Muscle of leg (tissue), 11 donors: ENCODE measurements around the gene NUF2. TPM values are rescaled to one million over a fixed set of nuclear protein-coding genes. Genes with fewer than 3 reads are reported as not detected.

ENCODE experiments used
- DNase-seq: peaks from one replicate; pipeline ENCODE4 v3.0.0; 2013
- H3K27ac ChIP-seq: one replicate; pipeline ENCODE4 v1.5.1; 2013; ENCODE audit warnings: mild to moderate bottlenecking, low read length, control low read depth
- H3K27me3 ChIP-seq: one replicate; pipeline ENCODE4 v1.6.1; 2013; ENCODE audit warnings: low read length; ENCODE audit not compliant: control insufficient read depth, insufficient read depth
- H3K36me3 ChIP-seq: one replicate; pipeline ENCODE4 v1.6.1; 2013; ENCODE audit warnings: low read length; ENCODE audit not compliant: control insufficient read depth, insufficient read depth
- H3K4me1 ChIP-seq: one replicate; pipeline ENCODE4 v1.6.1; 2013; ENCODE audit warnings: low read length; ENCODE audit not compliant: control insufficient read depth, insufficient read depth
- H3K4me3 ChIP-seq: one replicate; pipeline ENCODE4 v1.5.1; 2013; ENCODE audit warnings: low read length, control low read depth
- H3K9me3 ChIP-seq: replicated peaks from 2 replicates; pipeline ENCODE4 v1.6.1; 2013; ENCODE audit warnings: low read depth, low read length; ENCODE audit not compliant: control insufficient read depth
- WGBS: methylation state at CpG from one replicate; pipeline ENCODE4 v1.1.5; 2013; ENCODE audit warnings: missing lambda C conversion rate; ENCODE audit not compliant: insufficient coverage; 5-methylcytosine and 5-hydroxymethylcytosine counted together
- polyA plus RNA-seq, 8 donors: library from polyadenylated mRNA; unstranded; fragments of 120-200 nt; gene quantifications; one replicate each; pipeline versions ENCODE4 v1.2.1 to v1.2.3, GENCODE V29; 2013; ENCODE audit warnings: inconsistent platforms in 1 of 8, low replicate concordance in 1 of 8; ENCODE audit not compliant: insufficient read length in 8 of 8, insufficient read depth in 1 of 8
- total RNA-seq: library from RNA; stranded (reverse); fragments of 120-200 nt; gene quantifications from one replicate; pipeline ENCODE4 v1.2.4, GENCODE V29; 2013

NUF2 gene
- total and polyA plus RNA-seq, 9 donors, result 9.9 to 15.6 (median 12.0) TPM

DNA sequence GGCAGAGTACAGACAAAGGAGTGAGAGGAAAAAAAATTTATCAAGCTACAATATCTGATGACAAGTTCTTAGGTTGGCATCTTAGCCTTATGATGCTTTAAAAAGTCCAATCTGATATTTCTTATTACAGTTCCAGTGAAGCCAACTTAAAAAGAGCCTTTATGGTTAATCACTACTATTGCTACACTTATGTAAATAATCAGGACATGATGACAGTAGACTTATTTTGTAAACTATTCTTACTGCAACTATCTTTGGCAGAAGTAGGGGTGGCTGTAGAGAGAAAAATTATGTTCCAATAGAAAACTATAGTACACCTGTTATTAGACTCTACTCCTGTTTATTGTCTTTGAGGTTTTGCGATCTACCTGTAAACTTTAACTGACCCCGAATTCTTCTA, 25.8 kb upstream of the NUF2 start:
- Histone ChIP-seq H3K4me3 (no peak overlapping the region), H3K36me3 (no peaks in the 10 kb centered on the region), H3K27ac (no peak overlapping the region), H3K9me3 (no peaks in the 10 kb centered on the region), H3K4me1 (no peaks in the 10 kb centered on the region), H3K27me3 (no peaks in the 10 kb centered on the region)
- WGBS, result no CpG with 5 or more reads among the region's 2 CpGs
- DNase-seq, result no peak

GRCh38 chr1:163296504-163297263, 25.1 kb upstream of the NUF2 start:
- DNase-seq, result no peak
- Histone ChIP-seq H3K27me3 (no peaks in the 10 kb centered on the region), H3K4me3 (no peak overlapping the region), H3K27ac (no peak overlapping the region), H3K4me1 (no peaks in the 10 kb centered on the region), H3K9me3 (no peaks in the 10 kb centered on the region), H3K36me3 (no peaks in the 10 kb centered on the region)
- WGBS, result 17% methylated on average over 1 of the region's 1 CpG

DNA sequence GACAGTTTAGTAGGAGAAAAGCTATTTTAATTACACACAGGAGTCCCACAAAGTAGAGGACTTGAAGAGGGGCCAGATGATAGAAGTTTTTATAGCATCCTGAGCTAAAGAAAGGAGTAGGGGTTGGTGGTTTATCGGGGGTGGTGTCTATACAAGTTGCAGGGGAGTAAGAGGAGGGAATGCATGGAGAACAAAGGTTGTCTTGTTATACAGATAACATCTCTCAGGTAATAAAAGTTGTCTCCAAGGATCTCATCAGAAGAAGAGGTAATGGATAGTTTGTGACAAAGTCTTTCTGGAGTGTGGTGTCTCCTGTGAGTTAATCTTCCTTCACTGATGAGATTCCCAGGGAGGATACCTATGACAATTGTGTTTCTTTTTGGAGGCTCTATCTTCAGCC, 23.4 kb upstream of the NUF2 start:
- Histone ChIP-seq H3K36me3 (no peaks in the 10 kb centered on the region), H3K27ac (no peak overlapping the region), H3K9me3 (no peaks in the 10 kb centered on the region), H3K4me3 (no peak overlapping the region), H3K4me1 (no peaks in the 10 kb centered on the region), H3K27me3 (no peaks in the 10 kb centered on the region)
- no CpG with 5 or more reads among the region's 1 CpG for WGBS
- no peak for DNase-seq

GRCh38 chr1:163300568-163300967, 21.2 kb upstream of the NUF2 start:
- DNase-seq, result peak; percentile 6
- WGBS, result 67% methylated on average over 3 of the region's 4 CpGs
- Histone ChIP-seq H3K4me3 (no peak overlapping the region), H3K36me3 (peaks cover 5% of the 10 kb centered on the region), H3K4me1 (no peaks in the 10 kb centered on the region), H3K9me3 (no peaks in the 10 kb centered on the region), H3K27ac (no peak overlapping the region), H3K27me3 (no peaks in the 10 kb centered on the region)

DNA sequence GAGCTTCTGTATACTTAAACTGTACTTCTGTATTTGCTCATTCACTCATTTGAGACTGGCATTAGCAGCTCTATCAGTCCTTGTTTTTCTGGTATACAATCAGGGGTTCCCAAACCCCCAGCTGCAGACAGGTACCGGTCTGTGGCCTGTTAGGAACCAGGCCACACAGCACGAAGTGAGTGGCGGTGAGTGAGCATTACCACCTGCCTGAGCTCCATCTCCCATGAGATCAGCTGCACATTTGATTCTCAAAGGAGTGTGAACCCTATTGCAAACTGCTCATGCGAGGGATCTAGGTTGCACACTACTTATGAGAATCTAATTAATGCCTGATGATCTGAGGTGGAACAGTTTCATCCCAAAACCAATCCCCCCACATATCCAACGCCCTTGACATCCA, 18.2 kb upstream of the NUF2 start:
- no peaks in the 10 kb centered on the region for H3K27me3 ChIP-seq
- no peak overlapping the region for H3K4me3 ChIP-seq
- 95% methylated on average over 3 of the region's 5 CpGs for WGBS
- DNase-seq, result no peak
- no peak overlapping the region for H3K27ac ChIP-seq
- H3K9me3 ChIP-seq, result no peaks in the 10 kb centered on the region
- H3K36me3 ChIP-seq, result peaks cover 5% of the 10 kb centered on the region
- no peaks in the 10 kb centered on the region for H3K4me1 ChIP-seq

GRCh38 chr1:163305441-163305840, 16.3 kb upstream of the NUF2 start:
- peaks cover 5% of the 10 kb centered on the region for H3K36me3 ChIP-seq
- no peak overlapping the region for H3K27ac ChIP-seq
- H3K4me3 ChIP-seq, result no peak overlapping the region
- no peaks in the 10 kb centered on the region for H3K9me3 ChIP-seq
- H3K4me1 ChIP-seq, result no peaks in the 10 kb centered on the region
- no peaks in the 10 kb centered on the region for H3K27me3 ChIP-seq
- DNase-seq, result no peak
- 100% methylated on average over 1 of the region's 1 CpG for WGBS

DNA sequence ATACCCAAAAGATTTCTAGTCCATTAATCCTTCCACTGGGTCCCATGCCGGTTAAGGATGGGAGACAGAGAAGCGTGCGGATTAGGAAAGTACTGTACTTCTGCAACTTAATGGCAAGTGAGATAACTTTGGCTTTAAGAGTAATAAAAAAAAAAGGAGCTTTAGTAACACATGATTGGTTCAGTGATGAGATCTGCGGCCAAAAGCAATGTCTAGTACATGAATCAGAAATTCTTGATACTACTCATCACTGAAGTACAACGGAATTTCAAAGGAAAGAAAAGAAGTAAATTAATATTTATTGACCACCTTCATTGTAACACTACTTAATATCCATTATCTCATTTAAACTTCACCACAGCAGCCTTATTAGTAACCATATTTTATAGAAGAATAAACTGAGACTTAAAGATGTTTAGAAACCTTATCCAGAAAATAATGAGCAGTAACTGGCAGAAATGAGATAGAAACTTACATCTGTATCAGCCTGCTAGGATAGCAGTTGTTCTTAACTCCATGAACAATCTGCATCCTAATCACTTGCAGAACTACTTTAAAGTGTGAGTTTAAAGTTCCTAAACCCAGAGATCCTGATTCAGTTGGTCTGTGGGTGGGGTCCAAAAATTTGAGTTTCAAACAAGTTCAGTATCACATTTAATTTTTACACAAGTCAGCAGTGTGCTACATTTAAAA, 14.1 kb upstream of the NUF2 start:
- Histone ChIP-seq H3K4me3 (no peak overlapping the region), H3K36me3 (peaks cover 5% of the 10 kb centered on the region), H3K27ac (no peak overlapping the region), H3K9me3 (no peaks in the 10 kb centered on the region), H3K27me3 (no peaks in the 10 kb centered on the region), H3K4me1 (no peaks in the 10 kb centered on the region)
- no CpG with 5 or more reads among the region's 5 CpGs for WGBS
- no peak for DNase-seq

GRCh38 chr1:163308811-163309210, 12.9 kb upstream of the NUF2 start:
- Histone ChIP-seq H3K9me3 (no peaks in the 10 kb centered on the region), H3K27ac (no peak overlapping the region), H3K4me3 (no peak overlapping the region), H3K4me1 (no peaks in the 10 kb centered on the region), H3K27me3 (no peaks in the 10 kb centered on the region), H3K36me3 (peaks cover 5% of the 10 kb centered on the region)
- DNase-seq, result no peak
- WGBS, result 100% methylated on average over 1 of the region's 1 CpG

GRCh38 chr1:163315773-163316374, 5.9 kb upstream of the NUF2 start:
- no CpG with 5 or more reads among the region's 6 CpGs for WGBS
- no peaks in the 10 kb centered on the region for H3K27me3 ChIP-seq
- peak; percentile 34 for DNase-seq
- no peak overlapping the region for H3K27ac ChIP-seq
- H3K9me3 ChIP-seq, result no peaks in the 10 kb centered on the region
- peaks cover 2% of the 10 kb centered on the region for H3K4me1 ChIP-seq
- no peak overlapping the region for H3K4me3 ChIP-seq
- peaks cover 6% of the 10 kb centered on the region for H3K36me3 ChIP-seq

DNA sequence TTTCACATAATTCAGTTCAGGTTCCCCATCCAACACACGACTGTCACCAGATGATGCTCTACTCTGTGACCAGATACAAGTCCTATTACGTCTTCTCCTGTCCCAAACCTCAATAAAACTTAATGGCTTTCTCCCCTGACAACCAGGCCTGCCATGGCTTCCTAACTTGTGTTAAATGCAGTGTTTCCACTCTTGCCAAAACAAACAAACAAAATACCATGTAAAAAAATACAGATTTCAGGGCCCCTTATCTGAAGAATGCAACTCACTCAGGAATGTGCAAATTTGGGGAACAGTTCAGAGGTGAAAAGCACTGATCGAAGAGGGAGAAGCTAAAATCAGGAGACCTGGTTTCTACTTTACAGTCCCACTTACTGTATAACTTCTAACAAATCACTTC, 863 bp upstream of the NUF2 start:
- peak overlapping the region; percentile 81 for H3K4me3 ChIP-seq
- DNase-seq, result no peak
- H3K36me3 ChIP-seq, result peaks cover 6% of the 10 kb centered on the region
- no peaks in the 10 kb centered on the region for H3K9me3 ChIP-seq
- peaks cover 4% of the 10 kb centered on the region for H3K4me1 ChIP-seq
- H3K27ac ChIP-seq, result peak overlapping the region; percentile 90
- no peaks in the 10 kb centered on the region for H3K27me3 ChIP-seq
- 14% methylated on average over 3 of the region's 3 CpGs for WGBS
